ENCODE data around the gene LSG1.

- TF ChIP-seq CTCF (conservative IDR thresholded peaks at IDR 0.05 in 1 of 2, IDR thresholded peaks at IDR 0.05 in 1 of 2; ENCODE audit: low read depth in 1 of 2, low read length in 2 of 2): no peak
- TF ChIP-seq EZH2 (IDR thresholded peaks at IDR 0.05; ENCODE audit: low read length, missing control alignments): no peak
Measured at GRCh38 chr3:194608981-194609380, 63.0 kb downstream of the LSG1 start.
